Mesendoderm (in vitro differentiated cells): ENCODE data around the gene USP14.
"Not testable (repeated sequence)": the region's sequence is repeated elsewhere in the genome, so short reads cannot be mapped to it uniquely, and the experiment has no call there.

Experiments used
- DNase-seq: peaks from one replicate; pipeline ENCODE4 v3.0.0; 2013
- H2AK5ac ChIP-seq: 2 replicates; pipeline ENCODE4 v1.6.1; 2013; ENCODE audit warnings: low read length, inconsistent platforms
- H2BK120ac ChIP-seq: 2 replicates; pipeline ENCODE4 v1.6.1; 2013; ENCODE audit warnings: low read depth, mild to moderate bottlenecking, low read length, moderate library complexity, mixed read lengths
- H2BK15ac ChIP-seq: replicated peaks from 2 replicates; pipeline ENCODE4 v1.6.1; 2013; ENCODE audit warnings: low read depth, mild to moderate bottlenecking, moderate library complexity
- H2BK5ac ChIP-seq: 2 replicates; pipeline ENCODE4 v1.6.1; 2013; ENCODE audit warnings: low read length, inconsistent platforms
- H3K18ac ChIP-seq: 2 replicates; pipeline ENCODE4 v1.6.1; 2013; ENCODE audit warnings: mild to moderate bottlenecking, low read length, mixed read lengths
- H3K23ac ChIP-seq: one replicate; pipeline ENCODE4 v1.6.1; 2013; ENCODE audit warnings: low read length
- H3K27ac ChIP-seq: 2 replicates; pipeline ENCODE4 v1.5.1; 2013; ENCODE audit warnings: low read depth, mild to moderate bottlenecking, inconsistent platforms, low read length, moderate library complexity
- H3K27me3 ChIP-seq: 2 replicates; pipeline ENCODE4 v1.6.1; 2013; ENCODE audit warnings: low read length, control low read depth, mild to moderate bottlenecking, inconsistent platforms; ENCODE audit not compliant: insufficient read depth, poor library complexity
- H3K36me3 ChIP-seq: 2 replicates; pipeline ENCODE4 v1.6.1; 2013; ENCODE audit warnings: low read length, inconsistent platforms; ENCODE audit not compliant: control insufficient read depth, insufficient read depth
- H3K4ac ChIP-seq: one replicate; pipeline ENCODE4 v1.6.1; 2013; ENCODE audit warnings: low read depth, mild to moderate bottlenecking, low read length, moderate library complexity
- H3K4me1 ChIP-seq: 2 replicates; pipeline ENCODE4 v1.6.1; 2013; ENCODE audit warnings: low read depth, low read length, inconsistent platforms; ENCODE audit not compliant: control insufficient read depth
- H3K4me2 ChIP-seq: 2 replicates; pipeline ENCODE4 v1.6.1; 2013; ENCODE audit warnings: low read length
- H3K4me3 ChIP-seq: 2 replicates; pipeline ENCODE4 v1.5.1; 2013; ENCODE audit warnings: mild to moderate bottlenecking, low read length
- H3K56ac ChIP-seq: one replicate; pipeline ENCODE4 v1.6.1; 2013; ENCODE audit warnings: low read length
- H3K79me1 ChIP-seq: 2 replicates; pipeline ENCODE4 v1.6.1; 2013; ENCODE audit warnings: low read length, inconsistent platforms
- H3K79me2 ChIP-seq: 2 replicates; pipeline ENCODE4 v1.6.1; 2013; ENCODE audit warnings: mild to moderate bottlenecking, low read length; ENCODE audit not compliant: control insufficient read depth, insufficient read depth
- H3K9ac ChIP-seq: 2 replicates; pipeline ENCODE4 v1.6.1; 2013; ENCODE audit warnings: low read length, inconsistent platforms
- H4K5ac ChIP-seq: one replicate; pipeline ENCODE4 v1.6.1; 2013; ENCODE audit warnings: low read length
- H4K8ac ChIP-seq: one replicate; pipeline ENCODE4 v1.6.1; 2013; ENCODE audit warnings: low read depth, mild to moderate bottlenecking, control low read depth, low read length, moderate library complexity
- WGBS: extraction: QIAGEN DNeasy Blood & Tissue Kit; methylation state at CpG from one replicate; pipeline ENCODE4 v1.1.7; 2013; ENCODE audit warnings: low lambda C conversion rate, missing lambda C conversion rate; ENCODE audit not compliant: insufficient coverage; ENCODE audit errors: extremely low coverage; 5-methylcytosine and 5-hydroxymethylcytosine counted together

The USP14 gene

DNA sequence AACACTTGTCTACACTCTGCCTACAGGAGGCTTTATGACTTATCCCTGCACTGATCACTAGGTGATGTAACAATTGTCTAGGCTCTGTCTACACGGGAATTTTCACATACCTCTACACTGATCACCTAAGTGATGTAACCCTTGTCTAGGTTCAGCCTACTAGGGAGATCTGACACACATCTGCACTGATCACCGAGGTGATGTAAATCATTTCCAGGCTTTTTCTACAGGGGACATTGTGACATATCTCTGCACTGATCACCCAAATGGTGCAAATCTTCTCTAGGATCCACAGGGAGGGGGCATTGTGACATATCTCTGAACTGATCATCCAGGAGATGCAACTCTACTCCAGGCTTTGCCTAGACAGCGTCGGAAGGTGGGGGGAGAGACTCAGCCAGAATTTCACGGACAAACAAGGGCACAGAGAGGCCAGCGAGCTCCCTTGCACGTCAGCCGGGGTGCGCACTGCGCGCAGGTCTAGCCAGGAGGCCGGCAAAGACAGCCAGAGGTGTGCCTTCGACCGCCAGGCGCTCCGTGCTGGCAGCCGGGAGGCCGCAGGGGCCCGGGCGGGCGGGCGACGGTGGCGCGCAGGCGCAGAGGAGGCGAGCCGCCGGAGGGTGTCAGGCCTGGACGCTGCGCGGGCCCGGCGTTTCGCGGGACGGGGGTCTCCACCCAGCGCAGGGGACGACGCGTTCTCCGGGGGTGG lies 46.9 kb upstream of the USP14 start:
- Histone ChIP-seq H3K4ac (no peak overlapping the region), H2AK5ac (no peak overlapping the region), H4K8ac (no peak overlapping the region), H3K36me3 (no peaks in the 10 kb centered on the region), H3K27ac (no peak overlapping the region), H3K56ac (peak overlapping the region; percentile 76), H3K23ac (no peak overlapping the region), H3K9ac (peak overlapping the region; percentile 67), H3K27me3 (no peaks in the 10 kb centered on the region), H2BK5ac (no peak overlapping the region), H4K5ac (no peak overlapping the region), H3K79me2 (no peaks in the 10 kb centered on the region), H3K18ac (no peak overlapping the region), H3K79me1 (no peaks in the 10 kb centered on the region), H3K4me1 (no peaks in the 10 kb centered on the region), H2BK15ac (no peak overlapping the region), H3K4me2 (peak overlapping the region; percentile 10), H3K4me3 (no peak overlapping the region), H2BK120ac (no peak overlapping the region)
- peak; percentile 82 for DNase-seq
- WGBS: no CpG with 5 or more reads among the region's 42 CpGs

DNA sequence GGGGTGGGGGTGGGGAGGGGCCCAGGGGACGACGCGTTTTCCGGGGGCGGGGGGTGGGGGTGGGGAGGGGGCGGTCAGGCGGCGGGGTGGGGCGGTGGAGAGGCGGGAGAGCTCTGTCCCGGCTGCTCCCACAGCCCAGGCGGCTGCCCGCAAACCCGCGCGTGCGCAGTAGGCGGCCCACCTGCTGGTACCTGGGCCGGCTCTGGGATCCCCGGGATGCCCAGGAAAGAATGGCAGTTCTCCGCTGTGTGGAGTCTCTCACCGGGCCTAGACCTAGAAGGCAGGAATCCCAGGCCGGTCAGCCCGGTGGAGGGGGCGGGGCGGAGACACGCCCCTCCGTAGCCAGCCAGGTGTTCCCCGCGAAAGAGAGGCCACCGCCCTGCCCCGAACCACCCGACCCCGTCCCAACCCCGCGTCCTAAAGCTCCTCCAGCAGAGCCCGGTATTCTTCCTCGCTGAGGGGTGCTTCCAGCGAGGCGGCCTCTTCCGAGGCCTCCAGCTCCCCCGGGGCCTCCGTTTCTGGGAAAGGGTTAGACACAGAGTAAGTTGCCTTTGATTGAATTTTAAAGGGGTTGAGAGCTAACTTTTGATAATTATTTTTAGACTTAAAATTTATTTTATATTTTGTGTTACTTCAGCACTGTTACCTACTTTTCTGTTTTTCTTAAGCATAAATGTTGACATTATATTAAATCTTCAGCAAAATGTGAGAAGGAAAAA lies 46.2 kb upstream of the USP14 start:
- H3K4me2 ChIP-seq, H3K4me1 ChIP-seq, H3K23ac ChIP-seq, H3K79me2 ChIP-seq, H4K8ac ChIP-seq, H2BK120ac ChIP-seq, H3K27ac ChIP-seq, H3K79me1 ChIP-seq, H3K18ac ChIP-seq, H3K36me3 ChIP-seq, H2BK5ac ChIP-seq, H2AK5ac ChIP-seq, H3K27me3 ChIP-seq, H3K4ac ChIP-seq, H3K56ac ChIP-seq, DNase-seq, H3K9ac ChIP-seq, H2BK15ac ChIP-seq, H3K4me3 ChIP-seq, H4K5ac ChIP-seq: not testable (repeated sequence)
- no CpG with 5 or more reads among the region's 43 CpGs for WGBS

DNA sequence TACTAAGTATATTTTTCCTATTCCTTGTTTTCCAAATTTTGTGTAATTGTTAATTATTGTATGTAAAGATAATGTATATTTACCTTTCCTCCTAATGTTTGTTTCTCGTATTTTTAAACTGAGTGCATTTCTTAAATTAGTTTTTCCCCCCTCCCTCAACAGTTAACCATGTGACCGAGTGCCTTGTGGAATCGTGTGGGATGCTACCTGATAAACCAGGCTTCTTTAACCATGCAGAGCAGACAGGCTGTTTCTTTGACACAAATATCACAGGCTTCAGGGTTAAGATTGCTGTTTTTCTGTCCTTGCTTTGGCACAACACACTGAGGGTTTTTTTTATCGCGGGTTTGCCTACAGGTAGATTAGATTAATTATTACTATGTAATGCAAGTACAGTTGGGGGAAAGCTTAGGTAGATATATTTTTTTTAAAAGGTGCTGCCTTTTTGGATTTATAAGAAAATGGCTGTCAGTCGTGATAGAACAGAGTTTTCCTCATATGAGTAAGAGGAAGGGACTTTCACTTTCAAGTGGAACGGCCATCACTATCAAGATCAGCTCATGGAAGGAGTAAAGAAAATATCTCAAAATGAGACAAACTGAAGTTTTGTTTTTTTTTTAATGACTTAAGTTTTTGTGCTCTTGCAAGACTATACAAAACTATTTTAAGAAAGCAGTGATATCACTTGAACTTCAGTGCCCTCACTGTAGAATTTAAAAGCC lies 37.7 kb upstream of the USP14 start:
- not testable (repeated sequence) for H3K23ac ChIP-seq, H3K18ac ChIP-seq, H3K27ac ChIP-seq, H2AK5ac ChIP-seq, DNase-seq, H3K36me3 ChIP-seq, H4K5ac ChIP-seq, H3K56ac ChIP-seq, H4K8ac ChIP-seq, H3K79me1 ChIP-seq, H2BK15ac ChIP-seq, H3K4me2 ChIP-seq, H3K4me1 ChIP-seq, H3K79me2 ChIP-seq, H3K4me3 ChIP-seq, H3K9ac ChIP-seq, H2BK5ac ChIP-seq, H3K4ac ChIP-seq, H2BK120ac ChIP-seq, H3K27me3 ChIP-seq
- no CpG with 5 or more reads among the region's 7 CpGs for WGBS

DNA sequence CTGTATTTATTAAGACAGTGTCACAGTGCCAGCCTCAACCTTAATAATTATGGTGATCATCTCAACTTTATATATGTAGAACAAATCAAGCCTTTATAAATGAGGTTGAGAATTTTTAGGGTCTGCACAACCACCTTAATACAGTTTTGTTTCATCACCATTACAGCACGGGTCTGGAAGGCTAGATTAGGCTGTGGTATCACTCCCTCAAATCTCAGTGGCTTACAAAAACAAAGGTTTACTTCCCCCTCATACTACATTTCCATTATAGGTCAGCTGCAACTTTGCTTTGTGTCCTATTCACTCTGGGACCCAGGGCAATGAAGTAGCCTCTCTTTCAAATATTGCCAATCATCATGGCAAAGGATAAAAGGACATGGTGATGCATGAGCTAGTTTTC lies 23.3 kb upstream of the USP14 start:
- Histone ChIP-seq H3K79me1 (no peaks in the 10 kb centered on the region), H2BK120ac (no peak overlapping the region)

GRCh38 chr18:136433-136832 lies 21.9 kb upstream of the USP14 start:
- H2BK15ac ChIP-seq: no peak overlapping the region
- no peak overlapping the region for H3K4me2 ChIP-seq
- H3K56ac ChIP-seq: no peak overlapping the region
- no peaks in the 10 kb centered on the region for H3K4me1 ChIP-seq
- no peak overlapping the region for H2AK5ac ChIP-seq
- no peak overlapping the region for H2BK5ac ChIP-seq
- H4K5ac ChIP-seq: no peak overlapping the region
- no peak overlapping the region for H4K8ac ChIP-seq
- H3K27me3 ChIP-seq: no peaks in the 10 kb centered on the region
- H3K79me2 ChIP-seq: no peaks in the 10 kb centered on the region
- no peak overlapping the region for H3K4me3 ChIP-seq
- H2BK120ac ChIP-seq: no peak overlapping the region
- H3K79me1 ChIP-seq: no peaks in the 10 kb centered on the region
- WGBS: no CpG with 5 or more reads among the region's 7 CpGs
- no peak overlapping the region for H3K23ac ChIP-seq
- H3K9ac ChIP-seq: no peak overlapping the region
- H3K27ac ChIP-seq: no peak overlapping the region
- H3K36me3 ChIP-seq: no peaks in the 10 kb centered on the region
- no peak overlapping the region for H3K4ac ChIP-seq
- H3K18ac ChIP-seq: no peak overlapping the region
- no peak for DNase-seq

More for the DNA sequence above, 23.3 kb upstream of the USP14 start:
- Histone ChIP-seq H3K27me3 (no peaks in the 10 kb centered on the region), H3K36me3 (no peaks in the 10 kb centered on the region), H3K4me2 (no peak overlapping the region), H3K9ac (no peak overlapping the region), H2AK5ac (no peak overlapping the region), H3K18ac (no peak overlapping the region), H3K4me3 (no peak overlapping the region), H4K5ac (no peak overlapping the region), H3K4me1 (no peaks in the 10 kb centered on the region), H3K56ac (no peak overlapping the region), H3K79me2 (no peaks in the 10 kb centered on the region), H2BK5ac (no peak overlapping the region), H3K23ac (no peak overlapping the region), H3K27ac (no peak overlapping the region), H4K8ac (no peak overlapping the region), H3K4ac (no peak overlapping the region), H2BK15ac (no peak overlapping the region)
- no peak for DNase-seq
- WGBS: no CpG with 5 or more reads among the region's 1 CpG
